ENCODE data around the gene EML4.

The EML4 gene

DNA sequence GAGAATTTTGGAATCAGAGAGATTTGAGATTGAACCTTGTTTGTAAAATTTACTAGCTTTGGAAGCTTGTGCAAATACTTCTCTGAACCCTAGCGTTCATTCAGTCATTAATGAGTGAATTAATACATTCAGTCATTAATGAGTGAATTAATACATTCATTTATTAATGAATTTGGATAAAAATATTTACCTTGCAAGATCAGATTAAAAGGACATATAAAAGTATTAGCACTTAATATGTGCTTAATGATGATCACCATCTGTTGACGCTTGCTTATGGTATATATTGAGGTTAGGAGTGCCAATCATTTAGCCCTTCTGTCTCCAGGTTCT, 26.9 kb downstream of the EML4 start:
- no peak for DNase-seq
- no peak overlapping the region for H3K27ac ChIP-seq (ENCODE audit: insufficient read depth in 1 of 2, low read depth in 1 of 2, low read length in 2 of 2, poor library complexity in 1 of 2, severe bottlenecking in 2 of 2)
- H3K27me3 ChIP-seq (replicated peaks in 2 of 5; ENCODE audit: control insufficient read depth in 4 of 5, insufficient read depth in 5 of 5, low read length in 4 of 5) = no peaks in the 10 kb centered on the region
- no peak overlapping the region for H3K4me3 ChIP-seq (ENCODE audit: control insufficient read depth in 1 of 7, extremely low read depth in 1 of 7, insufficient read depth in 4 of 7, low read depth in 2 of 7, low read length in 6 of 7)
- H3K4me1 ChIP-seq (ENCODE audit: control extremely low read depth in 1 of 4, control insufficient read depth in 4 of 4, insufficient read depth in 4 of 4, low read length in 3 of 4) = peaks cover 0 to 11% (median 8%) of the 10 kb centered on the region in 4 experiments
- no peaks in the 10 kb centered on the region for H3K9me3 ChIP-seq (ENCODE audit: control extremely low read depth in 1 of 5, control insufficient read depth in 4 of 5, insufficient read depth in 2 of 5, low read depth in 1 of 5, low read length in 4 of 5)
- H3K36me3 ChIP-seq (ENCODE audit: control insufficient read depth in 4 of 4, insufficient read depth in 4 of 4, low read length in 3 of 4) = no peaks in the 10 kb centered on the region
- WGBS (ENCODE audit: insufficient coverage) = 83% methylated on average over 1 of the region's 2 CpGs
- CTCF ChIA-PET = interaction anchor here (0.6 to 3.1 kb wide), 18 partner anchors 13 to 109 kb away, joined by 3 to 26 read pairs (median 5); no protein-coding TSS in a partner anchor
- POLR2A ChIA-PET = no interaction called here

DNA sequence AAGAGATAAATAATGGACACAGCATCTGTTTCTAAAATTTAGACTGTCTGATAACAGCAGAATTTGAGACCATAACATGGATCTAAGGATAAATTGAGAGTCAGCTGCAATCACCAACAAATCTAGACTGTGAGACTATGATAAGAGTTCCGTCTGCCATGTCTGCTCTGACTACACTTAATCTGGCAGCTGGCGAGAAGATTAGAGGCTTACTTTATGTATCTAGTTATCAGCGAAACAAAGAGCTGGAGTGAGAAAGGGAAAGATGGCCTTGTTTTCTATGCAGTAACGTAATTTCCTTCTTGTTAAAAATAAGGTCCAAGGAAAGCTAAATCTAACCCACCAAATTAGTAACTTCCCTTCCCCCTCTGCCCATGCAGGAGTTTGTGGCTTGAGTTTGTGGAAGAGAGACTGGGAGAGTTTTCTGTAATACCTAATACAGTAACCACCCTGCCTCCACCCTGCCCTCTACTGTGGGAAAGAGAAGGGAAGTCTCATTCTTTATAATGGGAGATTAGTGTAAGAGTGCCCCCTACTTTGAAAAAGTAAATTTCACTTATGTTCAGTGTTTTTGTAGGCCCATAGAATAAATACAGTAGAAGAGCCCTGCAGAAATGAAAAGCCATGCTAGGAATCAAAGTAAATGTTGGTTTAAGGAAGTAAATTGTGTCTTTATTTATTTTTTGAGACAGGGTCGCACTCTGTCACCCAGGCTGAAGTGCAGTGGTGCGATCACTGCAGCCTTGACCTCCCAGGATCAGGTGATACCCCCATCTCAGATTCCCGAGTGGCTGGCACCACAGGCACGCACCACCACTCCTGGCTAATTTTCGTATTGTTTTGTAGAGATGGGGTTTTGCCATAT, 27.5 kb downstream of the EML4 start:
- H3K9me3 ChIP-seq (ENCODE audit: control extremely low read depth in 1 of 5, control insufficient read depth in 4 of 5, insufficient read depth in 2 of 5, low read depth in 1 of 5, low read length in 4 of 5) = no peaks in the 10 kb centered on the region
- H3K36me3 ChIP-seq (ENCODE audit: control insufficient read depth in 4 of 4, insufficient read depth in 4 of 4, low read length in 3 of 4) = no peaks in the 10 kb centered on the region
- peak; percentile 67 to 73 (median 72) for DNase-seq
- H3K27ac ChIP-seq (ENCODE audit: insufficient read depth in 1 of 2, low read depth in 1 of 2, low read length in 2 of 2, poor library complexity in 1 of 2, severe bottlenecking in 2 of 2) = peak overlapping the region in 1 of 2 experiments; percentile 9
- H3K4me1 ChIP-seq (ENCODE audit: control extremely low read depth in 1 of 4, control insufficient read depth in 4 of 4, insufficient read depth in 4 of 4, low read length in 3 of 4) = peaks cover 0 to 11% (median 8%) of the 10 kb centered on the region in 4 experiments
- no peak overlapping the region for H3K4me3 ChIP-seq (ENCODE audit: control insufficient read depth in 1 of 7, extremely low read depth in 1 of 7, insufficient read depth in 4 of 7, low read depth in 2 of 7, low read length in 6 of 7)
- CTCF ChIA-PET = interaction anchor here (0.6 to 3.1 kb wide), 18 partner anchors 14 to 109 kb away, joined by 3 to 26 read pairs (median 5); no protein-coding TSS in a partner anchor
- no peaks in the 10 kb centered on the region for H3K27me3 ChIP-seq (replicated peaks in 2 of 5; ENCODE audit: control insufficient read depth in 4 of 5, insufficient read depth in 5 of 5, low read length in 4 of 5)
- 94% methylated on average over 4 of the region's 9 CpGs for WGBS (ENCODE audit: insufficient coverage)
- POLR2A ChIA-PET = no interaction called here

GRCh38 chr2:42197792-42198191, 28.6 kb downstream of the EML4 start:
- no peak for DNase-seq
- CTCF ChIA-PET = interaction anchor here (2.3 kb wide), 1 partner anchor 102 kb away, joined by 10 read pairs; no protein-coding TSS in a partner anchor
- no peaks in the 10 kb centered on the region for H3K27me3 ChIP-seq (replicated peaks in 2 of 5; ENCODE audit: control insufficient read depth in 4 of 5, insufficient read depth in 5 of 5, low read length in 4 of 5)
- no peaks in the 10 kb centered on the region for H3K36me3 ChIP-seq (ENCODE audit: control insufficient read depth in 4 of 4, insufficient read depth in 4 of 4, low read length in 3 of 4)
- H3K27ac ChIP-seq (ENCODE audit: insufficient read depth in 1 of 2, low read depth in 1 of 2, low read length in 2 of 2, poor library complexity in 1 of 2, severe bottlenecking in 2 of 2) = no peak overlapping the region
- POLR2A ChIA-PET = no interaction called here
- no peaks in the 10 kb centered on the region for H3K9me3 ChIP-seq (ENCODE audit: control extremely low read depth in 1 of 5, control insufficient read depth in 4 of 5, insufficient read depth in 2 of 5, low read depth in 1 of 5, low read length in 4 of 5)
- H3K4me3 ChIP-seq (ENCODE audit: control insufficient read depth in 1 of 7, extremely low read depth in 1 of 7, insufficient read depth in 4 of 7, low read depth in 2 of 7, low read length in 6 of 7) = no peak overlapping the region
- H3K4me1 ChIP-seq (ENCODE audit: control extremely low read depth in 1 of 4, control insufficient read depth in 4 of 4, insufficient read depth in 4 of 4, low read length in 3 of 4) = peaks cover 0 to 11% (median 8%) of the 10 kb centered on the region in 4 experiments
- 100% methylated on average over 1 of the region's 1 CpG for WGBS (ENCODE audit: insufficient coverage)

DNA sequence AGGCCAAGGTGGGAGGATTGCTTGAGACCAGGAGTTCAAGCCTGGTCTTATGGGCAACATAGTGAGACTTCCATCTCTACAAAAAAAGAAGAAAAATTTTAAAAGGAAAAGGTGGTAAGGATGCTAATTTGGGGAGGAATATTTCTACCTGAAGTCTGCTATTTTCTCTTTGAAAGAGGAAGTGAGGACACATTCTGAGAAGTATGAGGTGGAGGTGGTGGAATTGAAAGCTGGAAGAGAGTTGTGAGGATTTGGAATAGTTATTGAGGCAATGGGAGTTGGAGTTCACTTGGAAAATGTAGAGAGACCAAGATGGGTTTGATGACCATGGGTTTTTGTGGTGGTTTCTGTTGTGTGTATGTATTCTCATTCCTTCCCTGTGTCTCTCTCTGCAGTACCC, 29.3 kb downstream of the EML4 start:
- Histone ChIP-seq H3K36me3 (ENCODE audit: control insufficient read depth in 4 of 4, insufficient read depth in 4 of 4, low read length in 3 of 4) (no peaks in the 10 kb centered on the region), H3K4me3 (ENCODE audit: control insufficient read depth in 1 of 7, extremely low read depth in 1 of 7, insufficient read depth in 4 of 7, low read depth in 2 of 7, low read length in 6 of 7) (no peak overlapping the region), H3K27ac (ENCODE audit: insufficient read depth in 1 of 2, low read depth in 1 of 2, low read length in 2 of 2, poor library complexity in 1 of 2, severe bottlenecking in 2 of 2) (no peak overlapping the region), H3K4me1 (ENCODE audit: control extremely low read depth in 1 of 4, control insufficient read depth in 4 of 4, insufficient read depth in 4 of 4, low read length in 3 of 4) (peaks cover 0 to 11% (median 8%) of the 10 kb centered on the region in 4 experiments), H3K9me3 (ENCODE audit: control extremely low read depth in 1 of 5, control insufficient read depth in 4 of 5, insufficient read depth in 2 of 5, low read depth in 1 of 5, low read length in 4 of 5) (no peaks in the 10 kb centered on the region), H3K27me3 (replicated peaks in 2 of 5; ENCODE audit: control insufficient read depth in 4 of 5, insufficient read depth in 5 of 5, low read length in 4 of 5) (no peaks in the 10 kb centered on the region)
- POLR2A ChIA-PET = no interaction called here
- no peak for DNase-seq
- CTCF ChIA-PET = interaction anchor here (0.6 to 2.3 kb wide), 4 partner anchors 41 to 111 kb away, joined by 3 to 10 read pairs (median 3); no protein-coding TSS in a partner anchor

DNA sequence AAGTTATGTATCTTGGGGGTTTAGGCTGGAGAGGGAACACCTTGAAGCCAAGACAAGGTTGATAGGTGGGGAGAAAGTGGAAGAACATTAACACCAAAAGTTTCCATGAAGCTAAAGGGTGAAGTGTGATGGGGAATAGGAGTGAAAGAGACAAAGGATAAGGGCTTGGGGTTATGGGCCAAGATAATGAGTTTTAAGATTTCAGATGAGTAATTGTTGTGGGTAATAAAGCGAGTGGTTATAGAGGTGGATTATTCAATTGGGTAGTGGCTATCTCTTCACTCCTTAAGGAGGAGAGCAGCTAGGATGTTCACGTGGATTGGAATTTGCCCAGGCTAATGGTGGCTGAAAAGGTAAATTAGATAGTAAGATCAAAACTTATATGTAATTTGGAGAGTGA, 29.8 kb downstream of the EML4 start:
- no peak overlapping the region for H3K4me3 ChIP-seq (ENCODE audit: control insufficient read depth in 1 of 7, extremely low read depth in 1 of 7, insufficient read depth in 4 of 7, low read depth in 2 of 7, low read length in 6 of 7)
- WGBS (ENCODE audit: insufficient coverage) = 80% methylated on average over 2 of the region's 2 CpGs
- H3K27ac ChIP-seq (ENCODE audit: insufficient read depth in 1 of 2, low read depth in 1 of 2, low read length in 2 of 2, poor library complexity in 1 of 2, severe bottlenecking in 2 of 2) = no peak overlapping the region
- no peak for DNase-seq
- ChIA-PET POLR2A (no interaction called here), CTCF (interaction anchor here (0.6 to 2.3 kb wide), 4 partner anchors 40 to 112 kb away, joined by 3 to 10 read pairs (median 3); no protein-coding TSS in a partner anchor)
- H3K4me1 ChIP-seq (ENCODE audit: control extremely low read depth in 1 of 4, control insufficient read depth in 4 of 4, insufficient read depth in 4 of 4, low read length in 3 of 4) = peaks cover 0 to 11% (median 8%) of the 10 kb centered on the region in 4 experiments
- no peaks in the 10 kb centered on the region for H3K9me3 ChIP-seq (ENCODE audit: control extremely low read depth in 1 of 5, control insufficient read depth in 4 of 5, insufficient read depth in 2 of 5, low read depth in 1 of 5, low read length in 4 of 5)
- no peaks in the 10 kb centered on the region for H3K36me3 ChIP-seq (ENCODE audit: control insufficient read depth in 4 of 4, insufficient read depth in 4 of 4, low read length in 3 of 4)
- H3K27me3 ChIP-seq (replicated peaks in 2 of 5; ENCODE audit: control insufficient read depth in 4 of 5, insufficient read depth in 5 of 5, low read length in 4 of 5) = no peaks in the 10 kb centered on the region

GRCh38 chr2:42199626-42200025, 30.5 kb downstream of the EML4 start:
- H3K4me1 ChIP-seq (ENCODE audit: control extremely low read depth in 1 of 4, control insufficient read depth in 4 of 4, insufficient read depth in 4 of 4, low read length in 3 of 4) = peaks cover 0 to 11% (median 8%) of the 10 kb centered on the region in 4 experiments
- no peaks in the 10 kb centered on the region for H3K9me3 ChIP-seq (ENCODE audit: control extremely low read depth in 1 of 5, control insufficient read depth in 4 of 5, insufficient read depth in 2 of 5, low read depth in 1 of 5, low read length in 4 of 5)
- DNase-seq = no peak
- ChIA-PET POLR2A (no interaction called here), CTCF (interaction anchor here (1.0 to 1.2 kb wide), 3 partner anchors 103 to 112 kb away, joined by 3 read pairs; no protein-coding TSS in a partner anchor)
- no peak overlapping the region for H3K27ac ChIP-seq (ENCODE audit: insufficient read depth in 1 of 2, low read depth in 1 of 2, low read length in 2 of 2, poor library complexity in 1 of 2, severe bottlenecking in 2 of 2)
- H3K4me3 ChIP-seq (ENCODE audit: control insufficient read depth in 1 of 7, extremely low read depth in 1 of 7, insufficient read depth in 4 of 7, low read depth in 2 of 7, low read length in 6 of 7) = no peak overlapping the region
- no peaks in the 10 kb centered on the region for H3K36me3 ChIP-seq (ENCODE audit: control insufficient read depth in 4 of 4, insufficient read depth in 4 of 4, low read length in 3 of 4)
- 98% methylated on average over 4 of the region's 5 CpGs for WGBS (ENCODE audit: insufficient coverage)
- no peaks in the 10 kb centered on the region for H3K27me3 ChIP-seq (replicated peaks in 2 of 5; ENCODE audit: control insufficient read depth in 4 of 5, insufficient read depth in 5 of 5, low read length in 4 of 5)
